ENCODE measurements around the gene INSIG1. TPM values are rescaled to one million over a fixed set of nuclear protein-coding genes. Genes with fewer than 3 reads are reported as not detected.

INSIG1 gene
- total RNA-seq, 1 experiment from 2014 or later, result 53.4 TPM

- TF ChIP-seq EZH2 (IDR thresholded peaks at IDR 0.05; ENCODE audit: borderline replicate concordance, low read depth, low read length, poor library complexity, severe bottlenecking), result no peak
- no peak for TF ChIP-seq CTCF (conservative IDR thresholded peaks at IDR 0.05; ENCODE audit: low read depth, low read length)
- intact Hi-C loops (cut with micrococcal nuclease; ENCODE audit: unreplicated experiment), result loop anchor here (5.0 kb wide), 1 partner anchor 294 kb away; the partner anchor contains the start of gene PAXIP1
- ChIA-PET CTCF (no interaction called here), POLR2A (ENCODE audit: low non-redundant PET) (no interaction called here)
- no peak for DNase-seq (ENCODE audit: low spot score)
- peak overlapping the region; percentile 93 for H3K4me3 ChIP-seq (ENCODE audit: low read depth, low read length, poor library complexity, severe bottlenecking)
- peak overlapping the region; percentile 97 for H3K27ac ChIP-seq (ENCODE audit: low read depth, low read length, poor library complexity, severe bottlenecking)
- no peaks in the 10 kb centered on the region for H3K9me3 ChIP-seq (ENCODE audit: low read depth, low read length, poor library complexity, severe bottlenecking)
- peaks cover 20% of the 10 kb centered on the region for H3K4me1 ChIP-seq (ENCODE audit: insufficient read depth, low read length, poor library complexity, severe bottlenecking)
- no peaks in the 10 kb centered on the region for H3K27me3 ChIP-seq (replicated peaks; ENCODE audit: insufficient read depth, low read depth, low read length, poor library complexity)
- TSS peak; percentile 55 for BruUV-seq (replicated peaks)
- peaks cover 22% of the 10 kb centered on the region for H3K36me3 ChIP-seq (ENCODE audit: insufficient read depth, low read length, poor library complexity, severe bottlenecking)
Measured at GRCh38 chr7:155296006-155296787, 1.5 kb upstream of the INSIG1 start.

DNA sequence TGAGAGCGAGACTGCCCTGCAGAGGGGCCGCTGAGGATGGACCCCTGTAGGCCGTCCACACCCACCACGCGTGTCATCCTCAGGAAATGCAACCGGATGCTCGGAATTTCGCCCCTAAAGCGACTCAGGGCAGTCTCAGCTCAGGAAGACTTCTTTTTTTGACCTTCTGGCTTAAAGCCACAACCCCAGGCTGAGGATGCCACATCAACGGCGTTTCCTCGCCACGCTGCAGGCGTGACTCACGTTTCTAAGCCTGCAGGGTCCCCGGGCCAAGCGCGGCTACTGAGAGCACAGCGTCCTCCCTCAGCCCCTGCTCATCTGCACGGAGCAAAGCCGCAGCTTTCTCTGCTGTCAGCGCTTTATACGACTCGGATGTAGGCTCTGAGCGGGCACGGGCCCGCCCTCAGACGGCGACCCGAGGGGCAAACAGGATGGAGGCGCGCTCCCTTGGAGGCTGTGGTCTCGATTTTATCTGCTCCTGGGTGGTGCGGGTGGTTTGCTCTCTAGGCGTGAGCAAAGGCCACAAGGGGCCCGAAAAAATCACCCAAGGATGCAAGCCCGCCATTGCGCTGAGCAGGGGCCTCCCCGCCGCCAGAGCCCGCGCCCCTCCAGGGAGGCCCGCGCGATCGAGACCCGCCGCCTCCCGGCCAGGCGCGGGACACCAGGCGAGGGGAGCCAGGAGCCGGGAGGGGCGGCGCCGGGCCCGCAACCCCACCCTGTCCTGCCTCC is 726 bp upstream of the INSIG1 start:
- ChIA-PET CTCF (no interaction called here), POLR2A (ENCODE audit: low non-redundant PET) (no interaction called here)
- Histone ChIP-seq H3K27ac (ENCODE audit: low read depth, low read length, poor library complexity, severe bottlenecking) (peak overlapping the region; percentile 97), H3K9me3 (ENCODE audit: low read depth, low read length, poor library complexity, severe bottlenecking) (no peaks in the 10 kb centered on the region), H3K4me3 (ENCODE audit: low read depth, low read length, poor library complexity, severe bottlenecking) (peak overlapping the region; percentile 93), H3K27me3 (replicated peaks; ENCODE audit: insufficient read depth, low read depth, low read length, poor library complexity) (no peaks in the 10 kb centered on the region), H3K4me1 (ENCODE audit: insufficient read depth, low read length, poor library complexity, severe bottlenecking) (peaks cover 24% of the 10 kb centered on the region), H3K36me3 (ENCODE audit: insufficient read depth, low read length, poor library complexity, severe bottlenecking) (peaks cover 28% of the 10 kb centered on the region)
- peak; percentile 51 for DNase-seq (ENCODE audit: low spot score)
- no peak for TF ChIP-seq CTCF (conservative IDR thresholded peaks at IDR 0.05; ENCODE audit: low read depth, low read length)
- TF ChIP-seq EZH2 (IDR thresholded peaks at IDR 0.05; ENCODE audit: borderline replicate concordance, low read depth, low read length, poor library complexity, severe bottlenecking), result no peak
- intact Hi-C loops (cut with micrococcal nuclease; ENCODE audit: unreplicated experiment), result loop anchor here (5.0 kb wide), 1 partner anchor 295 kb away; the partner anchor contains the start of gene PAXIP1
- no TSS peak for BruUV-seq (replicated peaks)

GRCh38 chr7:155298288-155298833 is 683 bp downstream of the INSIG1 start:
- DNase-seq (ENCODE audit: low spot score), result no peak

More at GRCh38 chr7:155298288-155298833, 683 bp downstream of the INSIG1 start:
- intact Hi-C loops (cut with micrococcal nuclease; ENCODE audit: unreplicated experiment), result loop anchor here (5.0 kb wide), 1 partner anchor 296 kb away; the partner anchor contains the start of gene PAXIP1
- H3K4me1 ChIP-seq (ENCODE audit: insufficient read depth, low read length, poor library complexity, severe bottlenecking), result peaks cover 24% of the 10 kb centered on the region
- no TSS peak for BruUV-seq (replicated peaks)
- H3K9me3 ChIP-seq (ENCODE audit: low read depth, low read length, poor library complexity, severe bottlenecking), result no peaks in the 10 kb centered on the region
- TF ChIP-seq EZH2 (IDR thresholded peaks at IDR 0.05; ENCODE audit: borderline replicate concordance, low read depth, low read length, poor library complexity, severe bottlenecking) (no peak), CTCF (conservative IDR thresholded peaks at IDR 0.05; ENCODE audit: low read depth, low read length) (no peak)
- H3K36me3 ChIP-seq (ENCODE audit: insufficient read depth, low read length, poor library complexity, severe bottlenecking), result peaks cover 42% of the 10 kb centered on the region
- peak overlapping the region; percentile 90 for H3K27ac ChIP-seq (ENCODE audit: low read depth, low read length, poor library complexity, severe bottlenecking)
- H3K27me3 ChIP-seq (replicated peaks; ENCODE audit: insufficient read depth, low read depth, low read length, poor library complexity), result no peaks in the 10 kb centered on the region
- peak overlapping the region; percentile 93 for H3K4me3 ChIP-seq (ENCODE audit: low read depth, low read length, poor library complexity, severe bottlenecking)
- ChIA-PET POLR2A (ENCODE audit: low non-redundant PET) (no interaction called here), CTCF (interaction anchor here (0.6 kb wide), 1 partner anchor 345 kb away, joined by 3 read pairs; no protein-coding TSS in a partner anchor)
